GM12801 (cell line): Measurements from ENCODE around the gene DIP2B.

ENCODE experiments used
- TF ChIP-seq, protein P1 (sequence below): IDR thresholded peaks from one replicate; pipeline ENCODE4 v1.5.1; 2011; ENCODE audit warnings: control low read depth; ENCODE audit not compliant: insufficient read length; ENCODE audit errors: extremely low read depth

DIP2B gene

GRCh38 chr12:50514526-50515276 lies 9.9 kb downstream of the DIP2B start:
- TF ChIP-seq, protein P1, sequence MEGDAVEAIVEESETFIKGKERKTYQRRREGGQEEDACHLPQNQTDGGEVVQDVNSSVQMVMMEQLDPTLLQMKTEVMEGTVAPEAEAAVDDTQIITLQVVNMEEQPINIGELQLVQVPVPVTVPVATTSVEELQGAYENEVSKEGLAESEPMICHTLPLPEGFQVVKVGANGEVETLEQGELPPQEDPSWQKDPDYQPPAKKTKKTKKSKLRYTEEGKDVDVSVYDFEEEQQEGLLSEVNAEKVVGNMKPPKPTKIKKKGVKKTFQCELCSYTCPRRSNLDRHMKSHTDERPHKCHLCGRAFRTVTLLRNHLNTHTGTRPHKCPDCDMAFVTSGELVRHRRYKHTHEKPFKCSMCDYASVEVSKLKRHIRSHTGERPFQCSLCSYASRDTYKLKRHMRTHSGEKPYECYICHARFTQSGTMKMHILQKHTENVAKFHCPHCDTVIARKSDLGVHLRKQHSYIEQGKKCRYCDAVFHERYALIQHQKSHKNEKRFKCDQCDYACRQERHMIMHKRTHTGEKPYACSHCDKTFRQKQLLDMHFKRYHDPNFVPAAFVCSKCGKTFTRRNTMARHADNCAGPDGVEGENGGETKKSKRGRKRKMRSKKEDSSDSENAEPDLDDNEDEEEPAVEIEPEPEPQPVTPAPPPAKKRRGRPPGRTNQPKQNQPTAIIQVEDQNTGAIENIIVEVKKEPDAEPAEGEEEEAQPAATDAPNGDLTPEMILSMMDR: no peak

- TF ChIP-seq, protein P1: no peak
Measured at GRCh38 chr12:50515587-50515986, 10.8 kb downstream of the DIP2B start.

GRCh38 chr12:50517421-50518048 lies 12.8 kb downstream of the DIP2B start:
- TF ChIP-seq, protein P1: no peak

DNA sequence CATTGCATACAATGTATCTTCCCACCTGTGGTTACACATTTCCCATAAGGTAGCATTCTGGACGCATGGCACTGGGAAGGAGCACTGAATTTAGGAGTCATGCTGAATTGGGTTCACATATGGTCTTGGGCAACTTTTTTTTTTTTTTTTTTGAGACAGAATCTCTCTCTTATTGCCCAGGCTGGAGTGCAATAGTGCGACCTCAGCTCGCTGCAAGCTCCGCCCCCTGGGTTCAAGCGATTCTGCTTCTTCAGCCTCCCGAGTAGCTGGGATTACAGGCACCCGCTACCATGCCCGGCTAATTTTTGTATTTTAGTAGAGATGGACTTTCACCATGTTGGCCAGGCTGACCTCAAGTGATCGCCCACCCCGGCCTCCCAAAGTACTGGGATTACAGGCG lies 13.3 kb downstream of the DIP2B start:
- TF ChIP-seq, protein P1: no peak

DNA sequence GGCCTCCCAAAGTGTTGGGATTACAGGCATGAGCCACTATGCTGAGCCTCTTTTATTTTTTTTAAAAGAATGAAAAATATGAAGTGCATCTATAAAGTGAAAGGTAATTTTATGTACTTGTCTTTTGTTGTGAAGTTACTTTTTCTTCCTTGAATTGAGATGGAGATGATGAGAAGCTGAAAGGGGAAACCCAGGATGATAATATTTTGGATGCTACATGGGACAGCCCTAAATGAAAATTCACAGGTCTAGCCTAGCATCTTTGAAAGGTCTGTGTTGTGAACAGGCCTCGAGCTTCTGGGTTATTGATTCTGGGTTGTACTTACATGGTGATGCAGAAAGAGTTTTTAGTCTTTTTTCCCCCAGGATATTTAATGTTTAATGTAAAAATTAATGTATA lies 14.6 kb downstream of the DIP2B start:
- TF ChIP-seq, protein P1: no peak

DNA sequence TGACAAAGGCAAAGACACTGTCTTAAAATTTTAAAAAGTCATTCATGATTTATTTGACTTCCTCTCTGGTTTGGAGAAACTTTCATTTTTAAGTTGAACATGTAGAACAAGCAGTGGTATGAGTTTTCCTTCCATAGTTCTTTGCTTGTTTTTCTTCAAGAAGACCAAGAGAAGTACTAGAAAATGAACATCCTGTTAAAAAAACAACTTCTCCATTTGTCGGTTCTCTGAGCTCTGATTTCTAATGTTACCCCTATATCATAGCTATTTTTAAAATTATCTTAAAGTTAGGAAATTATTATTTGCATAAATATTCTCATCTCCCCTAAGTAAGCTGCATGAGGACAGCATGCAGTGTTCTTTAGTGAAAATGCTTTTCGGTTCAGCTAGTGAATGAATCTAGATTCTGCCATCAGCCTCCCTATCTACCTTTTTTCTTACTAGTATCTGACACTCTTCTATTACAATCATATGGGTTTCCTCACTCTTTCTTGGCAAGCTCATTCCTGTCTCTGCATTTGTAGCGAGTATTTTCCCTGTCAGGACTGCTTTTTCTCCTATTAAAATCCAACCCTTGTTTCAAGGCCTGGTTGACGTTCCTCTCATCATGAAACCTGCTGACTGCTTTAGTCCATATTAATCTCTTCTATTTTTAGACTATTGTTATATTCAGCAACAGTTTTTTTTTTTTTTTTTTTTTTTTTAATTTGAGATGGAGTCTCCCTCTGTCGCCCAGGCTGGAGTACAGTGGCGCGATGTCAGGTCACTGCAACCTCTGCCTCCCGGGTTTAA lies 15.8 kb downstream of the DIP2B start:
- TF ChIP-seq, protein P1: no peak

GRCh38 chr12:50523772-50524171 lies 19.0 kb downstream of the DIP2B start:
- TF ChIP-seq, protein P1: no peak
